ENCODE data around the gene KRT16.
A peak's percentile ranks its signal among the peaks of the same experiment; 100 is the strongest.
"Not testable (repeated sequence)": the region's sequence is repeated elsewhere in the genome, so short reads cannot be mapped to it uniquely, and the experiment has no call there.

Gene KRT16

DNA sequence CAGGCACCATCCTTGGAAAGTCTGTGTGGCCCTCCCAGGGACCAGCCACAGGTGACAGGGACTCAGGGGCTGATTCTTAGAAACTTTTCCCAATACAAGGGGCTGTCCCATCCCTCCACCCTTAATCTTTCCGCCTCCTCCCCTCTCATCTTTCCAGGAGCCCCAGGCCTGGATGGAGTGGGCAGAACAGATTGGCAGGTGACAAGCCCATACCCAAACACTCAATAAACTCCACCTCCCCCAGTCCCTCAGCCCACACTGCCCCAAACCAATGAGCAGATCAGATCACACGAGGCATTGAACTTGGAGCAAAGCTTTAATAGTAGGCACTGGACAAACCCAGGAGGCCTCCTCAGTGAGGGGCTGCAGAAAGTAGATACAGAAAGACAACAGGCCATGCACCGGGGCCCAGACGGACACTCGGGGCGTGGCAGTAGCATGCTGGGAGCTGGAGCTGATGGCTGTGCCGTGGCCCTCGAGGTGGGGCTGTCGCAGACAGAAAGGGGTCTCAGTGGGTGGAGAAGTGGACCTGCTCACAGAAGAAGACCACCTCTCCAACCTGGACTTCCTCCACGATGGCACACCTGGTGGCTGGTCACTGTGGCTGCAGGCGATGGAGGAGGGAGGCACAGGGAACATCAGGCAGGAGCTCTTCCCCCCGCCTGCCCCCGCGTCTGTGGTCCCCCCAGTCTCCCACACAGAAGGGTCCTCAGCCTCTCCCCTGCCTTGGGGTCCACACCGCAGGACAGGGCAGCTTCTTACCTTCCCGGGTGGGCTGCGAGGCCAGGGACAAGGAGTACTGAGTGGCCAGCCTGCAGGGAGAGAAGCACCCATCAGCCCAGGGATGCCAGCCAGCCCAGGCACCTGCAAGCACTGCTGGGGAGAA, 13.7 kb upstream of the KRT16 start:
- H3K9me3 ChIP-seq (ENCODE audit: insufficient read depth, low read depth, low read length); H3K9ac ChIP-seq (ENCODE audit: low read length); H3K4me2 ChIP-seq (ENCODE audit: low read length); H4K8ac ChIP-seq (ENCODE audit: low read depth, low read length); H4K12ac ChIP-seq (ENCODE audit: low read depth, low read length); DNase-seq; H2AK5ac ChIP-seq (ENCODE audit: low read length); H3K4me3 ChIP-seq (ENCODE audit: low read depth, low read length); H2BK12ac ChIP-seq (ENCODE audit: low read length); H3K27ac ChIP-seq (ENCODE audit: low read depth, low read length); H3K36me3 ChIP-seq (ENCODE audit: control insufficient read depth in 1 of 2, insufficient read depth in 2 of 2, low read length in 2 of 2); H3K18ac ChIP-seq (ENCODE audit: low read length); H3K14ac ChIP-seq (ENCODE audit: low read length); H2BK5ac ChIP-seq (ENCODE audit: low read depth, low read length, poor library complexity); H3K4ac ChIP-seq (ENCODE audit: low read depth, low read length); H3K79me2 ChIP-seq (ENCODE audit: control insufficient read depth, insufficient read depth, low read length, poor library complexity); H3K23ac ChIP-seq (ENCODE audit: low read length); H2BK120ac ChIP-seq (ENCODE audit: insufficient read depth, low read length, poor library complexity); H2AFZ ChIP-seq (ENCODE audit: insufficient read depth, low read length, poor library complexity); H3K27me3 ChIP-seq (ENCODE audit: insufficient read depth, low read length): not testable (repeated sequence)
- no CpG with 5 or more reads among the region's 17 CpGs for WGBS (ENCODE audit: extremely low coverage, insufficient coverage, insufficient read length)
- Histone ChIP-seq H3K79me1 (ENCODE audit: low read length) (peaks cover 15% of the 10 kb centered on the region), H4K91ac (ENCODE audit: low read depth, low read length) (peak overlapping the region; percentile 8), H3K4me1 (ENCODE audit: control insufficient read depth in 1 of 2, insufficient read depth in 2 of 2, low read length in 2 of 2) (peaks cover 10 to 18% of the 10 kb centered on the region in 2 experiments)

DNA sequence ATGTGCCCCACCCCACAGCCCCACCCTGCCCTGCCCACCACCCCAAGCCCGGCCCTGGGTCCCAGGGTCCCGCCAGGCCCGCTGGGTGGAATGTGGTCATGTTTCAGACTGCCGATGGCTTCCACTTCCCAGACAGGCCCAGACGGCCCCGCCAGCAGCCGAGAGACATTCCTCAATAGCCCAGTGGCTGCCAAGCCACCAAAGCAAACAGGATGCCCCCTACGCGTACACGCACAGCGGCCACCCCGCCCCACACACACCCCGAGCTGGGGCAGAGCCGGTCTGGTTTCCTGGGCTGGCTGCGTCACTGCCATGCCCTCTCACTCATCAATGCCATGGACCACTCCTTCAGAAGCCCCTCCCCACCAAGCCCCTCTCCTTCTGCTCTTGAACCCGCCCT, 13.0 kb upstream of the KRT16 start:
- Histone ChIP-seq H3K18ac (ENCODE audit: low read length) (no peak overlapping the region), H2AK5ac (ENCODE audit: low read length) (no peak overlapping the region), H4K12ac (ENCODE audit: low read depth, low read length) (no peak overlapping the region), H3K36me3 (ENCODE audit: control insufficient read depth in 1 of 2, insufficient read depth in 2 of 2, low read length in 2 of 2) (no peaks in the 10 kb centered on the region), H3K14ac (ENCODE audit: low read length) (no peak overlapping the region), H2BK5ac (ENCODE audit: low read depth, low read length, poor library complexity) (no peak overlapping the region), H3K4me1 (ENCODE audit: control insufficient read depth in 1 of 2, insufficient read depth in 2 of 2, low read length in 2 of 2) (peaks cover 15 to 20% of the 10 kb centered on the region in 2 experiments), H3K9ac (ENCODE audit: low read length) (no peak overlapping the region), H4K8ac (ENCODE audit: low read depth, low read length) (peak overlapping the region; percentile 14), H3K9me3 (ENCODE audit: insufficient read depth, low read depth, low read length) (no peaks in the 10 kb centered on the region), H2BK120ac (ENCODE audit: insufficient read depth, low read length, poor library complexity) (no peak overlapping the region), H3K23ac (ENCODE audit: low read length) (no peak overlapping the region), H3K4me3 (ENCODE audit: low read depth, low read length) (no peak overlapping the region), H3K79me1 (ENCODE audit: low read length) (peaks cover 16% of the 10 kb centered on the region), H3K4ac (ENCODE audit: low read depth, low read length) (no peak overlapping the region), H3K27me3 (ENCODE audit: insufficient read depth, low read length) (no peaks in the 10 kb centered on the region), H2BK12ac (ENCODE audit: low read length) (peak overlapping the region; percentile 15), H4K91ac (ENCODE audit: low read depth, low read length) (peak overlapping the region; percentile 8), H3K27ac (ENCODE audit: low read depth, low read length) (no peak overlapping the region), H3K4me2 (ENCODE audit: low read length) (no peak overlapping the region), H2AFZ (ENCODE audit: insufficient read depth, low read length, poor library complexity) (no peak overlapping the region), H3K79me2 (ENCODE audit: control insufficient read depth, insufficient read depth, low read length, poor library complexity) (peaks cover 4% of the 10 kb centered on the region)
- WGBS (ENCODE audit: extremely low coverage, insufficient coverage, insufficient read length): no CpG with 5 or more reads among the region's 16 CpGs
- DNase-seq: peak in 1 of 2 donors; percentile 39

DNA sequence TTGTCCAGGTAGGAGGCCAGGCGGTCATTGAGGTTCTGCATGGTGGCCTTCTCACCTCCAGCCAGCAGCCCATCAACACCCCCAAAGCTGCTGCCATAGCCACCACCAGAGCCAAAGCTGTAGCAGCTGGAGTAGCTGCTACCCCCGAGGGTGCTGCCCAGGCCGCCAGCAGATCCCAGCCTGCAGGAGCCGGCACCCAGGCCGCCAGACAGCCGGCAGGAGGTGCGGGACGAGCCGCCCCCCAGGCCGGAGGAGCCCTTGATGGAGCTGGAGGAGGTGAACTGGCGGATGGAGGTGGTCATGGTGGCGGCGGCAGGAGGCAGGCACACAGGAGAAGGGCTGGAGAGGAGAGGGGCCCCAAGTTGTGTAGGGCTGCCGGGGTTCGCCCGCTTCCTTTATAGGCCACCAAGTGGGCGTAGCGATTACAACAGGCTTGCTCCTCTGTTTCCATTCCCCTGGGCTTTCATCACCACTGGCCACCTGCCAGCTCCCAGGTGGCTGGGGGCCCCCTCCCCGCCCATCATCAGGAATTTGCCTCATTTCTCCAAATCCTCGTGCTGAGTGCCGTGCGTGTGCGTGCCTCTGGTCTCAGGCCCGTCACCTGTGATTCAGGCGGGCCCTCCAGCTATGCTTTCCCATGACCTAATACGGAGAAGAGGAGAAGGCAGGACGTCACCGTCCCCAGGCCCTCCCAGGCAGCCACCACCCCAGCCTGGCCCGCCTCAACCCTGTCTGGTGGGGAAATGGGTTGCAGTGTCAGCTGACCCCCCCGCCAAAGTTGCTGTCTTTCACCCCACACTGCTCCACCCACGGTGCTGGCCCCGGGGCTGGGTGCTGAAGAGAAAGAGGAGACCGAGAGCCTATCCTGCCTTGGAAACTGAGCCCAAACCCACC, 11.9 kb upstream of the KRT16 start, which contains the start of gene KRT17:
KRT17 (minus strand) TSS at position 368 of the 894 bp plus-strand sequence; CDS start at position 302, 66 bp downstream.
- Histone ChIP-seq H3K4ac (ENCODE audit: low read depth, low read length) (no peak within 1 kb of the TSS), H3K23ac (ENCODE audit: low read length) (no peak within 1 kb of the TSS), H3K4me1 (ENCODE audit: control insufficient read depth in 1 of 2, insufficient read depth in 2 of 2, low read length in 2 of 2) (peaks cover 19 to 27% of the 10 kb centered on the region in 2 experiments), H4K12ac (ENCODE audit: low read depth, low read length) (no peak within 1 kb of the TSS), H3K18ac (ENCODE audit: low read length) (peak within 1 kb of the TSS; percentile 16), H3K79me2 (ENCODE audit: control insufficient read depth, insufficient read depth, low read length, poor library complexity) (peaks cover 4% of the 10 kb centered on the region), H2AK5ac (ENCODE audit: low read length) (peak within 1 kb of the TSS; percentile 42), H3K9me3 (ENCODE audit: insufficient read depth, low read depth, low read length) (no peaks in the 10 kb centered on the region), H3K27me3 (ENCODE audit: insufficient read depth, low read length) (no peaks in the 10 kb centered on the region), H3K4me3 (ENCODE audit: low read depth, low read length) (no peak within 1 kb of the TSS), H3K36me3 (ENCODE audit: control insufficient read depth in 1 of 2, insufficient read depth in 2 of 2, low read length in 2 of 2) (no peaks in the 10 kb centered on the region), H3K27ac (ENCODE audit: low read depth, low read length) (no peak within 1 kb of the TSS), H2AFZ (ENCODE audit: insufficient read depth, low read length, poor library complexity) (no peak within 1 kb of the TSS), H2BK12ac (ENCODE audit: low read length) (peak within 1 kb of the TSS; percentile 5), H3K14ac (ENCODE audit: low read length) (no peak within 1 kb of the TSS), H2BK120ac (ENCODE audit: insufficient read depth, low read length, poor library complexity) (peak within 1 kb of the TSS; percentile 59), H3K4me2 (ENCODE audit: low read length) (no peak within 1 kb of the TSS), H3K9ac (ENCODE audit: low read length) (no peak within 1 kb of the TSS), H2BK5ac (ENCODE audit: low read depth, low read length, poor library complexity) (peak within 1 kb of the TSS; percentile 34), H4K8ac (ENCODE audit: low read depth, low read length) (peak within 1 kb of the TSS; percentile 5), H4K91ac (ENCODE audit: low read depth, low read length) (peak within 1 kb of the TSS; percentile 81), H3K79me1 (ENCODE audit: low read length) (peaks cover 17% of the 10 kb centered on the region)
- WGBS (ENCODE audit: extremely low coverage, insufficient coverage, insufficient read length): no CpG with 5 or more reads among the region's 33 CpGs
- peak; percentile 92 to 93 for DNase-seq

DNA sequence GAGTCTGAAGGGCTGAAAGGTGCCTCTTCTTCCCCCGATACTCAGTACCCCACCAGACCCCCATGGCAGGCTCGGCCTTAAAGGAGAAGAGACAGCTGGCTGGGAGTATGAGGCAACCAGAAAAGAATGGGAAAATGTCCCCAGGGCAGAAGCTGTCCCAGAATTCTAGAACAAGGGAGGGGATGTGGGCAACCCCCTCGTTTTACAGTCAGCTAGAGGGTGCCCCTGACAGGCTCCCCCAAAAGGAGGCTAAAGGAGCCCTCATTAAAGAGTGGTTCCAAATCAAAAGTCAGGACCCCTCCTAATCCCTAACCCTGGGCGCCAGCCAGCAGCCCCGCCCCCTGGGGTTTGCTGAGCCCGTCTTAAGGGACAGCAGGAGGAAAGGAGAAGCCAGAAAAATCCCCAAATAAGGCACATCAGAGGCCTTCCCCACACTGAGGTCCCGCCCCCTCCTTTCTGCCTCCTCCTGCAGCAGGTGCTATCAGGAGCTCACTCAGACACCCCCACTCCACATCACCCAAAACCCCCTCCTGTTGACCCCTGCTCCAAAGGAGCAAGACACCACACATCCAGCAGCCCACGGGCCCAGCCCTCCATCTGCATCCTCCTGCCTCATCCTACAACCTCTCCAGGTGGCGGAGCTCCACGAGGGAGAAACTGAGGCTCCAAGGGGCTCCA, 10.8 kb upstream of the KRT16 start:
- not testable (repeated sequence) for H3K36me3 ChIP-seq (ENCODE audit: control insufficient read depth in 1 of 2, insufficient read depth in 2 of 2, low read length in 2 of 2); H3K27me3 ChIP-seq (ENCODE audit: insufficient read depth, low read length); H3K9me3 ChIP-seq (ENCODE audit: insufficient read depth, low read depth, low read length); H3K4ac ChIP-seq (ENCODE audit: low read depth, low read length); H3K23ac ChIP-seq (ENCODE audit: low read length); H3K4me3 ChIP-seq (ENCODE audit: low read depth, low read length); H4K12ac ChIP-seq (ENCODE audit: low read depth, low read length); H3K9ac ChIP-seq (ENCODE audit: low read length); H3K79me2 ChIP-seq (ENCODE audit: control insufficient read depth, insufficient read depth, low read length, poor library complexity); H3K4me2 ChIP-seq (ENCODE audit: low read length)
- H4K91ac ChIP-seq (ENCODE audit: low read depth, low read length): peak overlapping the region; percentile 93
- DNase-seq: peak in 1 of 2 donors; percentile 43
- H2AFZ ChIP-seq (ENCODE audit: insufficient read depth, low read length, poor library complexity): peak overlapping the region; percentile 50
- peak overlapping the region; percentile 16 for H3K18ac ChIP-seq (ENCODE audit: low read length)
- peak overlapping the region; percentile 87 for H2BK120ac ChIP-seq (ENCODE audit: insufficient read depth, low read length, poor library complexity)
- H3K4me1 ChIP-seq (ENCODE audit: control insufficient read depth in 1 of 2, insufficient read depth in 2 of 2, low read length in 2 of 2): peaks cover 24 to 36% of the 10 kb centered on the region in 2 experiments
- H4K8ac ChIP-seq (ENCODE audit: low read depth, low read length): peak overlapping the region; percentile 5
- H3K79me1 ChIP-seq (ENCODE audit: low read length): peaks cover 22% of the 10 kb centered on the region
- peak overlapping the region; percentile 22 for H3K27ac ChIP-seq (ENCODE audit: low read depth, low read length)
- peak overlapping the region; percentile 74 for H2BK5ac ChIP-seq (ENCODE audit: low read depth, low read length, poor library complexity)
- WGBS (ENCODE audit: extremely low coverage, insufficient coverage, insufficient read length): no CpG with 5 or more reads among the region's 10 CpGs
- peak overlapping the region; percentile 20 for H3K14ac ChIP-seq (ENCODE audit: low read length)
- H2AK5ac ChIP-seq (ENCODE audit: low read length): peak overlapping the region; percentile 36
- H2BK12ac ChIP-seq (ENCODE audit: low read length): peak overlapping the region; percentile 1

Measured in trophoblast cell (in vitro differentiated cells and primary cell).